ENCODE results near the gene C2orf49.
A peak's percentile ranks its signal among the peaks of the same experiment; 100 is the strongest.

Gene C2orf49

GRCh38 chr2:105380432-105381100, 43.2 kb downstream of the C2orf49 start:
- no peak overlapping the region for H3K4me3 ChIP-seq (ENCODE audit: low read depth, low read length)

DNA sequence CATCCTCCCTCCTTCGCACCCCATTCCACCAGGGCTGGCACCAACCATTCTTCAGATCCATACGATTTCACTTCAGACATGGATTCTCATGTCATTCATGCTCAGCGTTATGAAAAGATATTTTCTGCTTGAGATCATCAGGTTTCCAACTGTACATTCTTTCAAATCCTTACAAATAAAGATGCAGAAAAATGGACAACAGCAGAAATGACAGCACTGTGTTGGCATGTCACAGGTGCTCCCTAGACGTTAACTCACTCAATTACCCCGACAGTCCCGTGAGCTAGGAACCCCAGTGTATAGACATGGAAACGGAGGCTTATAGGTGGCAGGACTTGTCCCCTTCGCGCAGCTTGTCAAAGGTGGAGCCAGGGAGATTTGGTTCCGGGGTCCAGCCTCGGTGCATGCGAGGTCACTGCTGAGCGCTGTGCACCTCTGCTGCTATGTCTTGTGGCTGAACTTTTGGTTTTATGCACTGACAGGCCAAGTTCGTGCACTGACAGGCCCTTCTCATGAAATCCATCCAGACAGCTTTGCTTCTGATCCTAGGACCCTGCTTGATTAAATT, 43.8 kb downstream of the C2orf49 start:
- no peak overlapping the region for H3K4me3 ChIP-seq (ENCODE audit: low read depth, low read length)

DNA sequence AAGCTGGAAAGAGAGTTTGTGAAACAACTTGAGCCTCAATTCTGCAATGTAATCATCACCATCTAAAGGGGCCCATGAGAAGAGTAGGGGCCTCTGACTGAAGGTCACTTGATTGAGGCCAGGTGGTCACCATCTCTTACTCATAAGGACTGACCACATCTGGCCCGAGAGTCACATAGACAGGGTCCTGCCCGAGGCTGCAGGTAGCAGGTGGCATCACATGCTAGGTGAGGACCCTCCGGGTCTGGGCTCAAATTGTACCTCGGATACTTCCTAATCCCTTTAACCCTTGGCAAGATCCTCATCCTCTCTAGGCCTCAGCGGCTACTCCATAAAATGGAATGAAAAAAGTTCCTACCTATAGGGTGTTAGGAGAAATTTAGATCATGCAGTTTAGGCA, 44.8 kb downstream of the C2orf49 start:
- no peak overlapping the region for H3K4me3 ChIP-seq (ENCODE audit: low read depth, low read length)

- no peak overlapping the region for H3K4me3 ChIP-seq (ENCODE audit: low read depth, low read length)
Measured at GRCh38 chr2:105383432-105384166, 46.3 kb downstream of the C2orf49 start.

DNA sequence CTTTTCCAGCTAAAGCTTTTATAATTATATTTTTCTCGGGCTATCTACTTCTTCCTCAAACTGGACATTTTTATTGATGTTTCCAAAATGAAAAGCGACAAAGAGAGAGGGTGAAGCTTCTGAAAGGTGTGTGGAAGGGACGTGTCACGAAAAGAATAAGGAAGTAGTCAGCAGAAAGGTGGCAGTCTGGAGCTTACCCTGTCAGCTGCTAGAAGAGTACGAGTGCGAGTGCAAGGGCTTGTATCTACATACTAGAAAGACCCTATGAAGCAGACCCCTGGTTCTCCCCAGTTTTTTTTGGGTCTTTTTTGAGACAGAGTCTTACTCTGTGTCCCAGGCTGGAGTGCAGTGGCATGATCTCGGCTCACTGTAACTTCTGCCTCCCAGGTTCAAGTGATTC, 46.9 kb downstream of the C2orf49 start:
- no peak overlapping the region for H3K4me3 ChIP-seq (ENCODE audit: low read depth, low read length)

DNA sequence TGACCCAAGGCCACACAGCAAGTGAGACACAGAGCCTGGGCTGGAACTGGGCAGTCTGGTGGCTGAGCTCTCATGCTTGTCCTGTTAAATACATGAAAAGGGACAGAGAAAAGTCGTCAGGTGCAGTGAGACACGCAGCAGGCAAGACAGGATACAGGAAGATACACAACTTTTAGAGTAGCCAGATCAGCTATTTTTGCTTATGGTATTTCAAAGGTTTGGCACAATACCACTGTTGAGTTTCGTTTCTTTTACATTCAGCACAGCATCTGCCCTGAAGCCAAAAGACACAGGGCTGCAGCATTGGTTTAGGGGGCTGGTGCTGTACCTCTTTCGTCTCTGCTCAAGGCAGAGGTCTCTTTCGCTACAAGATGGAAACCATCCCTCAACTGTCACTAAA, 47.5 kb downstream of the C2orf49 start:
- no peak overlapping the region for H3K4me3 ChIP-seq (ENCODE audit: low read depth, low read length)

- H3K4me3 ChIP-seq (ENCODE audit: low read depth, low read length): no peak overlapping the region
Measured at GRCh38 chr2:105385731-105386540, 48.6 kb downstream of the C2orf49 start.

DNA sequence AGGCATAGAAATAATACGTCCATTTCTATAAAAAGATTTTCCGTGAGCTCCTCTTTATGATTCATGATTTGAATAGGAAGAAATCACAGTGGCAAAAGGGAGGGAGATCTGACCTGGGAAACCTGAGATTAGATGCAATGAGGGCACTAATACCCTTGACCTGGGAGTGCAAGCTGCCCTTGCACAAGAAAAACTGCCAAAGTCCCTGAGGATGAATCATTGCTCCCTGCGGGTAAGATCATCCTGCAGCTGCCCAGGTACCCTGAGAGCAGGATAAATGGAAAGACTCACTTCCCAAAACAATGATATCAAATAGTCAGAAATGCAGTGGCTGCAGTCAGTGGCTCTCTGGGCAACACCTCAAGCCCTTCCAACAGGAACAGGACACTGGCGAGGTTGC, 49.9 kb downstream of the C2orf49 start:
- H3K4me3 ChIP-seq (ENCODE audit: low read depth, low read length): no peak overlapping the region

- H3K4me3 ChIP-seq (ENCODE audit: low read depth, low read length): no peak overlapping the region
Measured at GRCh38 chr2:105388971-105389381, 51.6 kb downstream of the C2orf49 start.

- H3K4me3 ChIP-seq (ENCODE audit: low read depth, low read length): no peak overlapping the region
Measured at GRCh38 chr2:105390454-105390853, 53.1 kb downstream of the C2orf49 start.

DNA sequence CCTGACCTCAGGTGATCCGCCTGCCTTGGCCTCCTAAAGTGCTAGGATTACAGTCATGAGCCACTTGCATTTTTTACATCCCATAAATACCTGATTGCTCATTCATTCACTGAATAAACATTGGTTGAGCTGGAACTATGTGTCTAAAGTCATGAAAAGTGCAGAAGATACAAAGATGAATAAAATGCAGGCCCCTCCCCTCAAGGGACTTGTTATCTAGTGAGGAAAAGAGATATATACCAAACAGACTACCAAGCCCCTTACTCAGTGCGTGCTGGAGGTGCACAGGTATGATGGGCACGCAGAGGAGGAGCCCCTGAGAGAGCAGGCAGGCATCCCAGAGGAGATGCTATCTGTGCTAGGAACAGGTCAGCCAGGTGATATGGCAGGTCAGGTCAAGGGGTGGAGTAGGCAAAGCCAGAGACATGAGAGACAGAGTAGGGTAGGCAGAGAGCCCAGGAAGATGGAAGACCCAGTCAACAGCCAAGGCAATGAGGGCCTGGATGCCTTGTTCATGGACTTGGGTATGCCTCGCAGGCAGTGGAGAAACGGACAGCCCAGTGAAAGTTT, 53.8 kb downstream of the C2orf49 start:
- no peak overlapping the region for H3K4me3 ChIP-seq (ENCODE audit: low read depth, low read length)

GRCh38 chr2:105391763-105392662, 54.7 kb downstream of the C2orf49 start:
- no peak overlapping the region for H3K4me3 ChIP-seq (ENCODE audit: low read depth, low read length)

DNA sequence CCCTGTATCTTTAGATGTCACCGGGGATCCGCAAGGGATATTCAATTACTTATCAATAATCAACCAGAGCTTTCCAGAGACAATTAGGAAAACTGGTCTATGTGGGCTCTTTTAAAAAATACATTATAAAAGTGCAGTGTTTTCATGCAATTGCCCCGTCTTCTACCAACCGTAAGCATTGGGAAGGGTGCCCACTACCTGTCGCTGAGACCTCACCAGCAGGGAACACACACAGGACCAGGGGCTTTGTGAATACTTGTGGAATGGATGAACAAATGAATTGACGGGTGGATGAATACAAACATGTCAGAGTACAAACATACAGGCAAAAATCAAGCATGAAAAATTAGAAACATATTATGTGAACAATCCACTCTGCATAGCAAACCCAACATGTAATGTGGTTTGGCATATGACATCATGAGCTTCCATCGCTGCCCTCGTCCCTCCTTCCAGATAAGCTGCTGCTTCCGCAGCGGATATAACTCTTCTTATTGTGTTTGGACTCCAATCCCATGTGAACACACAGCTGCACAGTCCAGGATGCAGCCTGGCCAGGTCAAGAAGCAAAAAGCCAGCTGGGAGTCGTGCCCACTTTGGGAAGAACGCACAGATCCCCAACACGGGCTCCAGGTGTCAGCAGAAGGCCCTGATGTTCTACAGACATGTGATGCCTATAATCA, 56.2 kb downstream of the C2orf49 start:
- H3K4me3 ChIP-seq (ENCODE audit: low read depth, low read length): no peak overlapping the region

DNA sequence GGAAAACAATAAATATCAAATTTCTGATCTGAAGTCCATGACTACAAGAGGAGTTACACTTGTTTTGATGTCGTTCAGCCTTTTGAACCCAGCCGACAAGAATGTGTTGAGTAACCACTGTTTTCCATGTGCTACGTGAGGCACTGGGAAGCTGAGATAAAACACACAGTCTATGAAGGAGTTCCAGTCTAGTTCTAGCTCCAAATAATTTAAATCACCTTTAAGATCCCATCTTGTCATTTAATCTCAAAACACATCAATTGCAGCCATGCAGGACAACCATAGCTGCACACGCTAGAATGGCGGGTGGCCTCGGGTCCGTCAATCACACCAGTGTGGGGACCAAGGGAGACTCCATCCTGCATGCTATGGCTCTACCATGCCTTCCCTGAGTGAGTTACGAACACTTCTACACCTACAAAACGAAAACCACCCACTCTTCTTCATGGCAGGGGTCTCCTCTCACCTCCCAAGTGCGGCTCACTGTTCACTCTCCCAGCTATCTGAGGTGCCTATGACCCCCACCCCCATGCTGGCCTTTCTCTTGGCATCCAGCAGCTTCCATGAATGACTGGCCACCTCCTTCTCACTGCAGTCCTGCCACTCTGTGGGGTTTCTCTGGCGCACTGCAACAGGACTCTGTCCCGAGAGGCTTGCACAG, 57.7 kb downstream of the C2orf49 start:
- H3K4me3 ChIP-seq (ENCODE audit: low read depth, low read length): no peak overlapping the region

DNA sequence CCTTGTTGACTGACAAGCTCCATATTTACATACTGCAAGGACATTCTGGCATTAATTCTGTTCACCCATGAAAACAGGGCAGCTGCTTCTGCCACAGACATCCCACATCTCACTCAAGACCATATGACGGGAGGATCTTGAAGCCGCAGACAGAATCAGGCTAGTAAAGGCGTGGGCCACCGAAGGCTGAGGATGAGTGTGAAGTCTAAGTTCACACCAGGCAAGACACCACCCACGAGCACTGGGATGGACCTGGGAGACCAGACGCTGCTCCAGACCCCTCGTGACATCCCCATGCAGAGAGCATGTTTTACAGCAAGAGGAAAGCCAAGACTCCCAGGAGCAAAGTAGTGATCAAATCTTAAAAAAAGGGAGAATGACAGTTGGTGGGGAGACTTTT, 58.4 kb downstream of the C2orf49 start:
- H3K4me3 ChIP-seq (ENCODE audit: low read depth, low read length): no peak overlapping the region

GRCh38 chr2:105396254-105397024, 59.1 kb downstream of the C2orf49 start:
- H3K4me3 ChIP-seq (ENCODE audit: low read depth, low read length): no peak overlapping the region

- H3K4me3 ChIP-seq (ENCODE audit: low read depth, low read length): no peak overlapping the region
Measured at GRCh38 chr2:105397025-105397722, 59.8 kb downstream of the C2orf49 start.

DNA sequence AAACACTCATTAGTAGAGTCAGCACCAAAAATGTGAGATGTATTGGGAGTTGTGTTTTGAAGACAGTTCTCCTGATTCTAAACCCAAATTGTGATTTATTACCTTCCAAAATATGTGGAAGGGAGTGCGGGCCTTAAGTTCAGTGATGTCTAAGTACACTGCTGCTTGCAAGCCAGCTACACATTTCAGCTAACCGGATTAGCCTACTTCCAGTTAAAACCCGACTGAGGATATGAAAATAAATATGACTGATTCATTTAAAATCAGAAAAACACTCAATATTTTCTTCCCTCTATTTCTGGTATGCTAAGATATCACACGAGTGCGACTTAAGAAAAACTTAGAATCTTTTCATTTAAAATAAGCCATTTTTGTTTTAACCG, 60.6 kb downstream of the C2orf49 start:
- H3K4me3 ChIP-seq (ENCODE audit: low read depth, low read length): peak overlapping the region; percentile 84
